CMK (cell line): ENCODE data around the gene MMP17.
"Not testable (repeated sequence)": the region's sequence is repeated elsewhere in the genome, so short reads cannot be mapped to it uniquely, and the experiment has no call there.

ENCODE experiments used
- DNase-seq: peaks from one replicate; pipeline ENCODE4 v3.0.0-alpha.2; 2010; ENCODE audit warnings: low read depth

MMP17 gene

GRCh38 chr12:131865180-131865875 lies 37.1 kb downstream of the MMP17 start:
- DNase-seq: no peak

- DNase-seq: no peak
Measured at GRCh38 chr12:131867471-131867870, 39.3 kb downstream of the MMP17 start.

- DNase-seq: no peak
Measured at GRCh38 chr12:131867891-131868675, 39.9 kb downstream of the MMP17 start.

DNA sequence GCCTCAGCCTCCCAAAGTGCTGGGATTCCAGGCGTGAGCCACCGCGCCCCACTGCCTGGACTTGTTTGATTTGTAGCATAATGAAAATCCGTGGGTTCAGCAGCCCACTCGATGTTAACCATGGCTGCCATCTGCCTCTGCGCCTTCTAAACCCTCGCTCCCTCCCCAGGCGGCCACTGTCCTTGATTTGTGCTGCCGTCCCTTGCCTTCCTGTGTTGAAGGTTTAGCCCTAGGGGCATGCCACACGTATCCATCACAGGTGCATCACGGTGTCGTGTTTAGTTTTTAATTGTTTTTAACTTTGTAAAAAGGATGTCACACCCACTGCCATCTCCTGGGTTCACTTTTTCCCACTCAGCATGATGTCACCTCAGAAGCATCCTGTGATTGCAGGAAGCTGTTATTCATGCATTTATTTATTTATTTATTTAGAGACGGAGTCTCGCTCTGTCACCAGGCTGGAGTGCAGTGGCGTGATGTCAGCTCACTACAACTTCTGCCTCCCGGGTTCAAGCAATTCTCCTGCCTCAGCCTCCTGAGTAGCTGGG lies 41.8 kb downstream of the MMP17 start:
- no peak for DNase-seq

DNA sequence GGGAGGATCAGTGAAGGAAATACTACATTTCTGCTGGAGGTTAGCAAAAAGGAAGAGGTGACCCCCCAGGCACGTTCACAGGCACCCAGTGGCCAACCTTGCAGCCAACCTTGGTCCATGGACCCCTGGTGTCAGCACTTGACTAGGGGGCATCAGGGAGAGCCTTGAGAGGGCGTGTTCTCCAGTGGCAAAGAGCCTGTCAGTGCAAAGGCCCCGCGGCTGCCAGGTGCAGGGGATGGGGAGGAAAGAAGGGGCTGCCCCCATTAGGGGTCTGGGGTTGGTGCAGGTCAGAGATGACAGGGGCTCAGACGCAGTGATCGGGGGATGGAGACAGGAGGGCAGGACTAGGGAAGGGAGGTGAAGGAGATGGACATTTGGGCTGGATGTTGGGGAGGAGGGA lies 43.5 kb downstream of the MMP17 start:
- no peak for DNase-seq

GRCh38 chr12:131872154-131873051 lies 44.2 kb downstream of the MMP17 start:
- no peak for DNase-seq

- DNase-seq: no peak
Measured at GRCh38 chr12:131873293-131873692, 45.1 kb downstream of the MMP17 start.

GRCh38 chr12:131874972-131875371 lies 46.8 kb downstream of the MMP17 start:
- DNase-seq: not testable (repeated sequence)

DNA sequence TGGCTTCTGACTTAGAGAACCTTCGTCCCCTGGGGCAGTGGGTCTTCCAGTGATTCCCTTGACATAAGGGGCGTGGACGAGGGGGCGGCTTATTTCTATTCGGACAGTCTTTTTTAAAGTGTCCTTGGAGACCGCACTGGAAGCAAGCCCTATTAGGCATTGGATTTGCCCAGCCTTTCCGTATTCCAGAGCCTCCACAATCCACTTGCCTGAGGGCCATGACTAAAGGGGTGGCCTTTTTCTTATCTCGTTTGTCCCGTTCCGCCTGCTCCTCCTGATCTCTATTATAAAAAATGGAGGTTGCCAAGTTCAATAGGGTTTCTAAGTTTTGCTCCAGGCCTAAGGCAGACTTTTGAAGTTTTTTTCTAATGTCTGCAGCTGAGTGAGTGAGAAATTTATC lies 49.0 kb downstream of the MMP17 start:
- not testable (repeated sequence) for DNase-seq

DNA sequence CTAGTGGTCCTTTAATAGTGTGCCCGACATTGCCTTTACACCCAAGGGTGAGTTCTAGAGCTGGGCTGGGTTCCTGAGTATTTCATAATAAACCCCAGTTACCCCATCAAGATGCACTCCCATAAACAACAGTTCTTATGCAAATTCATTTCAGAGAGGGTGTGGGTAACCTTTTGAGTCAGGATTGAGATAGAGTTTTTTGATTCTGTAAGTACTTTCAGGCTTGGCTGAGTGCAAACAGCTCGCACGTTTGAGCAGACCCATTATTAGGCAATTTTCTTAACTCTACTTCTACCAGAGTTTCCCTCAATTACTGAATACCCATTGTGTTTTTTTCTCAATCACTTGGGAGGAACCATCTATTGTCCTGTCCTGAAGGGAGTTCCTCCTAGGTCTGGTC lies 50.2 kb downstream of the MMP17 start:
- DNase-seq: not testable (repeated sequence)

DNA sequence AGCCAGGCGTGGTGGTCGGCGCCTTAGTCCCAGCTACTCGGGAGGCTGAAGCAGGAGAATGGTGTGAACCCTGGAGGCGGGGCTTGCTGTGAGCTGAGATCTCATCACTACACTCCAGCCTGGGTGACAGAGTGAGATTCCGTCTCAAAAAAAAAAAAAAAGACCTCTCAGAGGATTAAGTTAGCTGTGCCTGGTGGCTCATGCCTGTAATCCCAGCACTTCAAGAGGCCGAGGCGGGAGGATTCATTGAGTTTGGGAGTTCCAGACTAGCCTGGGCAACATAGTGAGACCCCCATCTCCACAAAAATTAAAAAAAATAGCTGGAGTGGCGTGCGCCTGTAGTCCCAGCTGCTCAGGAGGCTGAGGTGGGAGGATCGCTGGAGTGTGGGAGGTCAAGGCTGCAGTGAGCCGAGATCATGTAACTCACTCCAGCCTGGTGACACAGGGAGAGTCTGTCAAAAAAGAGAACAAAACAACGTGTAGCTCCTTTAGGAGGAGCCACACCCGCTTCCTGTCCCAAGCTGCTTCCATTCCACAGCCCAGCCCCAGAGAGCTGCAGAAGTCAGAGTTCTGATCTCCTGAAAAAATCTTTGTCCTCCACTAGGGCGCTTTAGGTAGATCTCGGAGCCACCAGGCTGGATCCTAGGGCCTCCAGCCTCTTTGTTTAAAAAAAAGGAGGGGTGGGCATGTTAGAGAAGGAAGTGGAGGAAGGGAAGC lies 54.8 kb downstream of the MMP17 start:
- DNase-seq: no peak

- DNase-seq: no peak
Measured at GRCh38 chr12:131883521-131883900, 55.3 kb downstream of the MMP17 start.

GRCh38 chr12:131885076-131885475 lies 56.9 kb downstream of the MMP17 start:
- DNase-seq: not testable (repeated sequence)

- no peak for DNase-seq
Measured at GRCh38 chr12:131885543-131886057, 57.4 kb downstream of the MMP17 start.

- DNase-seq: not testable (repeated sequence)
Measured at GRCh38 chr12:131891722-131892121, 63.5 kb downstream of the MMP17 start.

DNA sequence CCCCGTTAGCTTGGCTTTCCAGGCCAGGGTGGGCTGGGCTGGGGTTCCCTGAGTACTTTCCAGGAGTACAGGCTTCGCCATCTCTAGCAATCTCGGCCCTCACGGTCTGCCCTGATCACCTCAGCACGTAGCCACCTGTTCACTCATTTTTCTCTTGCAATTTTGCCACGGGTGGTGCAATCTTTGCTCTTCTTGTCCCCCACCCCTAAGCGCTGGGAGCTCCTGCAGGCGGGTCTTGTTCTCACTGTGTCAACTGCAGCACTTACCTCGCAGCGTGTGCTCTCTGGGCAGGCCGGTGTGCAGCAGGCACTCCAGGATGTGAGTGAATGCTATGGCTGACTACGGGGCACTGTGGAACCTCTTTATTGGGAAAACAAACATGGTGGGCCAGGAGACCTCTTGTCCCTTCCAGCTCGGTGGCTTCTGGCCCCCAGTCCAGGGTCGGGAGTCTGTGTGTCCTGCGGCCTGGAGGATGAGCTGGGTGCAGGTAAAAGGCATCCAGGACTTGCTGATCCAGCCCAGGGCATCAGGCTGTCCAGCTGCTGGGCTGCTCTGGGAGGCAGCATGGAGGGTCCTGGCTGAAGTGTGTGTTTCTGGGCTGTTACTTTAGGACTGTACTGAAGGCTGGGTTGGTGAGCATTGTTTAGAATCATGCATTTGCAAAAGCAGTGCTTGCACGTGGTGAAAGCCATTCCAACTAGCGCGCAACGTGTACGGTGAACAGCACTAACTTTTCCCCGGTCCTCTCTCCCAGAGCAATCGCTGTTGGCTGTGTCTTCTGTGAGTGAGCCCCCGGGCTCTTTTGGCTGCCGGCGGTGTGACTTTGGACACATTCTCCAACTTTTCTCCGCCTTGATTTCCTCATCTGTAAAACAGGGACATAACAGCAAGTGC lies 64.8 kb downstream of the MMP17 start:
- DNase-seq: no peak

- no peak for DNase-seq
Measured at GRCh38 chr12:131893605-131894312, 65.6 kb downstream of the MMP17 start.

DNA sequence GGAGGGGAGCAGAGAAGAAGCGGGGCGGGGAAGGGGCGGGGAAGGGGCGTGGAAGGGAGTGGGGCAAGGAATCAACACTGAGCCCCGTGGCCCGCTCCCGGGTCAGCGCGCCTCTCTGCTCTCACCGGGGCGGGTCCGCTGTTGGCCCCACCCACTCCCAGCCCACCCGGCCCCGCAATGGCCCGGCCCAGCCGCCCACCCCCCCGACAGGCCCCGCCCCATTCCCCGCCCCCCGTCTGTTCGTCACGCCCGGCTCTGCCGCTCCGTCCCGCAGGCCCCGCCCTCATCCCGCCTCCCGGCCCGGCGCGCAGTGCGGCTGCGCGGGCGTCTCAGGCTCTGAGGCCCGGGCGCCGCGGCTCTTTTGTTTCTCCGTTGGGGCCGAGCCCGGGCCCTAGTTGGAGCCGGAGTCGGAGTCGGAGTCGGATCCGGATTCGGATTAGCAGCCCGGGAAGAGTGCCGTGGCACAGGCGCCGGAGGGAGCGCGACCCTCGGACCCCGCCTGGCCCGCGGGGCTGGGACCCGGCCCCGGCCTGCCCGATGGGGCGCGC lies 66.2 kb downstream of the MMP17 start, which contains the start of gene ULK1:
TSS of gene ULK1 (plus strand) at position 310 of the 548 bp plus-strand sequence. CDS start 380 bp downstream, outside the sequence.
- DNase-seq: peak; percentile 75

- no peak for DNase-seq
Measured at GRCh38 chr12:131894981-131895639, 66.9 kb downstream of the MMP17 start.
